GM12878 (cell line): ENCODE data around the gene NUP62. TPM values are rescaled to one million over a fixed set of nuclear protein-coding genes. Genes with fewer than 3 reads are reported as not detected.

Experiments used
- ATAC-seq: fragments of 200-7000 bp; cut with Tn5 transposase; 3 replicates; pipeline ENCODE4 v1.9.1; 2020; ENCODE audit warnings: mild to moderate bottlenecking, moderate library complexity
- BruUV-seq: library from RNA; stranded (reverse); fragments of 400-500 nt; replicated peaks from 2 replicates; lab custom pipeline; 2021; lab: Mats Ljungman, UMichigan
- CTCF ChIA-PET: fragments of 300-600 bp; sonication (Branson Sonifier 250); formaldehyde crosslinking; extraction: SDS; loops from one replicate; lab custom pipeline; 2021; ENCODE audit warnings: inconsistent platforms; lab: Yijun Ruan, JAX
- POLR2A ChIA-PET: fragments of 350-600 bp; formaldehyde crosslinking; extraction: SDS; loops from one replicate; lab custom pipeline; 2021; ENCODE audit warnings: inconsistent platforms; lab: Charles Lee
- RAD21 ChIA-PET: fragments of 300-600 bp; sonication (Branson Sonifier 250); formaldehyde crosslinking; loops from one replicate; lab custom pipeline; 2023; ENCODE audit warnings: antibody characterized with exemption; ENCODE audit not compliant: unreplicated experiment; lab: Charles Lee
- SMC1A ChIA-PET: fragments of 300-600 bp; sonication (Branson Sonifier 250); formaldehyde crosslinking; loops from one replicate; lab custom pipeline; 2023; ENCODE audit not compliant: unreplicated experiment, uncharacterized antibody; lab: Charles Lee
- DNase-seq: peaks from one replicate; pipeline ENCODE4 v3.0.0-alpha.2; 2011; ENCODE audit warnings: low read depth, low spot score
- FAIRE-seq: peaks from 3 replicates; lab custom pipeline; 2011; peaks lifted over from hg19 to GRCh38; lab: Jason Lieb, UNC
- H2AFZ ChIP-seq: 2 replicates; pipeline ENCODE4 v1.6.0; 2011; ENCODE audit warnings: low read depth, low read length, control low read depth; ENCODE audit not compliant: control insufficient read depth
- H3K27ac ChIP-seq: 2 replicates; pipeline ENCODE4 v1.5.1; 2011; ENCODE audit warnings: control low read depth; ENCODE audit not compliant: control insufficient read depth, insufficient read depth
- H3K27me3 ChIP-seq, 2 experiments: replicated peaks in 1 of 2; 2 replicates each; pipeline versions ENCODE4 v1.6.0 to v1.6.1; 2011; ENCODE audit warnings: low read length in 1 of 2; ENCODE audit not compliant: control insufficient read depth in 2 of 2, insufficient read depth in 2 of 2
- H3K36me3 ChIP-seq, 2 experiments: 2 replicates each; pipeline ENCODE4 v1.5.1; 2011; ENCODE audit warnings: low read length in 1 of 2; ENCODE audit not compliant: control insufficient read depth in 2 of 2, insufficient read depth in 2 of 2
- H3K4me1 ChIP-seq: 2 replicates; pipeline ENCODE4 v1.6.1; 2011; ENCODE audit warnings: mild to moderate bottlenecking, low read length, moderate library complexity, mixed read lengths; ENCODE audit not compliant: control insufficient read depth, insufficient read depth
- H3K4me2 ChIP-seq: 2 replicates; pipeline ENCODE4 v1.6.0; 2011; ENCODE audit warnings: control low read depth; ENCODE audit not compliant: control insufficient read depth, insufficient read depth
- H3K4me3 ChIP-seq: fragments of 200-600 bp; sonication (generic); 2 replicates; pipeline ENCODE4 v1.5.1; 2016
- H3K79me2 ChIP-seq: 2 replicates; pipeline ENCODE4 v1.6.0; 2011; ENCODE audit warnings: low read length; ENCODE audit not compliant: control insufficient read depth, insufficient read depth
- H3K9ac ChIP-seq: 2 replicates; pipeline ENCODE4 v1.8.0; 2011; ENCODE audit warnings: low read length, control low read depth, mixed read lengths; ENCODE audit not compliant: control insufficient read depth, insufficient read depth
- H3K9me3 ChIP-seq: replicated peaks from 3 replicates; pipeline ENCODE4 v1.5.1; 2011; ENCODE audit warnings: mild to moderate bottlenecking, low read length; ENCODE audit not compliant: control insufficient read depth, insufficient read depth
- H4K20me1 ChIP-seq: 2 replicates; pipeline ENCODE4 v1.6.0; 2011; ENCODE audit not compliant: control insufficient read depth, insufficient read depth
- MTA2 ChIP-seq: fragments of 450-650 bp; IDR thresholded peaks from 2 replicates; pipeline ENCODE4 v1.6.1; 2016; ENCODE audit warnings: low read depth, mild to moderate bottlenecking, moderate library complexity
- NFYB ChIP-seq: IDR thresholded peaks from 2 replicates; pipeline ENCODE4 v1.6.1; 2011; ENCODE audit warnings: low read depth, mild to moderate bottlenecking, low read length, improper control_type of control experiment, moderate library complexity; ENCODE audit not compliant: insufficient read depth
- NR2C2 ChIP-seq: IDR thresholded peaks from 2 replicates; pipeline ENCODE4 v1.6.1; 2011; ENCODE audit warnings: borderline replicate concordance, low read depth; ENCODE audit not compliant: control insufficient read depth, insufficient read length
- ZBTB33 ChIP-seq: fragments of 450-650 bp; IDR thresholded peaks from 2 replicates; pipeline ENCODE4 v1.6.1; 2017; ENCODE audit warnings: mild to moderate bottlenecking
- WGBS: methylation state at CpG from one replicate; pipeline ENCODE4 v1.1.6; 2016; ENCODE audit warnings: low lambda C conversion rate; ENCODE audit not compliant: insufficient replicate concordance, insufficient coverage; ENCODE audit errors: missing lambda C conversion rate; 5-methylcytosine and 5-hydroxymethylcytosine counted together
- in situ Hi-C: fragments of 300-500 bp; cut with MboI; formaldehyde crosslinking; loops from 9 replicates; pipeline ENCODE4 v1.14.3; 2018; ENCODE audit warnings: mixed read lengths
- intact Hi-C: fragments of 100-400 bp; cut with micrococcal nuclease; formaldehyde crosslinking; loops from one replicate; pipeline ENCODE4 v1.14.2; 2022; ENCODE audit not compliant: unreplicated experiment
- polyA plus RNA-seq, 11 experiments: library from polyadenylated mRNA; depleted of rRNA in 4 of 11; unstranded in 6 of 11; stranded (reverse) in 5 of 11; fragments of >200 nt; fragmentation: Nextera tagmentation in 4 of 11; fragmentation: Illumina TruSeq in 1 of 11; extraction: Ambion mirVana in 4 of 11; extraction: Trizol in 1 of 11; gene quantifications; 1 replicate in 1 of 11; 2 replicates in 10 of 11; pipeline versions ENCODE4 v1.2.1 to v1.2.3, GENCODE V29; 2011 to 2016; ENCODE audit warnings: inconsistent platforms in 2 of 11, missing spikeins in 2 of 11, low read depth in 1 of 11
- total RNA-seq, 4 experiments: library from RNA; depleted of rRNA in 3 of 4; stranded (reverse); fragments of >200 nt in 3 of 4; fragmentation: Illumina TruSeq in 1 of 4; extraction: Trizol in 1 of 4; gene quantifications; 2 replicates each; pipeline versions ENCODE4 v1.2.1 to v1.2.3, GENCODE V29; 2013 to 2021
- TF ChIP-seq, protein P1 (sequence below): IDR thresholded peaks from 2 replicates; pipeline ENCODE4 v1.6.1; 2012; ENCODE audit warnings: improper control_type of control experiment, low read depth, low read length; ENCODE audit not compliant: insufficient replicate concordance
- TF ChIP-seq, protein P2 (sequence below): fragments of 450-650 bp; IDR thresholded peaks from 2 replicates; pipeline ENCODE4 v1.6.1; 2018; ENCODE audit warnings: mild to moderate bottlenecking, low read depth, moderate library complexity; ENCODE audit not compliant: partially characterized antibody

NUP62 gene
- total and polyA plus RNA-seq, 10 of the 15 experiments (the other 5 are each of a cell fraction or from before 2014, with no cell fraction given): 19.5 to 110 (median 66.9) TPM

- no peak for TF ChIP-seq NR2C2
- TF ChIP-seq, protein P1, sequence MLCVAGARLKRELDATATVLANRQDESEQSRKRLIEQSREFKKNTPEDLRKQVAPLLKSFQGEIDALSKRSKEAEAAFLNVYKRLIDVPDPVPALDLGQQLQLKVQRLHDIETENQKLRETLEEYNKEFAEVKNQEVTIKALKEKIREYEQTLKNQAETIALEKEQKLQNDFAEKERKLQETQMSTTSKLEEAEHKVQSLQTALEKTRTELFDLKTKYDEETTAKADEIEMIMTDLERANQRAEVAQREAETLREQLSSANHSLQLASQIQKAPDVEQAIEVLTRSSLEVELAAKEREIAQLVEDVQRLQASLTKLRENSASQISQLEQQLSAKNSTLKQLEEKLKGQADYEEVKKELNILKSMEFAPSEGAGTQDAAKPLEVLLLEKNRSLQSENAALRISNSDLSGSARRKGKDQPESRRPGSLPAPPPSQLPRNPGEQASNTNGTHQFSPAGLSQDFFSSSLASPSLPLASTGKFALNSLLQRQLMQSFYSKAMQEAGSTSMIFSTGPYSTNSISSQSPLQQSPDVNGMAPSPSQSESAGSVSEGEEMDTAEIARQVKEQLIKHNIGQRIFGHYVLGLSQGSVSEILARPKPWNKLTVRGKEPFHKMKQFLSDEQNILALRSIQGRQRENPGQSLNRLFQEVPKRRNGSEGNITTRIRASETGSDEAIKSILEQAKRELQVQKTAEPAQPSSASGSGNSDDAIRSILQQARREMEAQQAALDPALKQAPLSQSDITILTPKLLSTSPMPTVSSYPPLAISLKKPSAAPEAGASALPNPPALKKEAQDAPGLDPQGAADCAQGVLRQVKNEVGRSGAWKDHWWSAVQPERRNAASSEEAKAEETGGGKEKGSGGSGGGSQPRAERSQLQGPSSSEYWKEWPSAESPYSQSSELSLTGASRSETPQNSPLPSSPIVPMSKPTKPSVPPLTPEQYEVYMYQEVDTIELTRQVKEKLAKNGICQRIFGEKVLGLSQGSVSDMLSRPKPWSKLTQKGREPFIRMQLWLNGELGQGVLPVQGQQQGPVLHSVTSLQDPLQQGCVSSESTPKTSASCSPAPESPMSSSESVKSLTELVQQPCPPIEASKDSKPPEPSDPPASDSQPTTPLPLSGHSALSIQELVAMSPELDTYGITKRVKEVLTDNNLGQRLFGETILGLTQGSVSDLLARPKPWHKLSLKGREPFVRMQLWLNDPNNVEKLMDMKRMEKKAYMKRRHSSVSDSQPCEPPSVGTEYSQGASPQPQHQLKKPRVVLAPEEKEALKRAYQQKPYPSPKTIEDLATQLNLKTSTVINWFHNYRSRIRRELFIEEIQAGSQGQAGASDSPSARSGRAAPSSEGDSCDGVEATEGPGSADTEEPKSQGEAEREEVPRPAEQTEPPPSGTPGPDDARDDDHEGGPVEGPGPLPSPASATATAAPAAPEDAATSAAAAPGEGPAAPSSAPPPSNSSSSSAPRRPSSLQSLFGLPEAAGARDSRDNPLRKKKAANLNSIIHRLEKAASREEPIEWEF: no peak
- no peak for TF ChIP-seq NFYB
- no peak for TF ChIP-seq MTA2
- no peak for TF ChIP-seq ZBTB33
- TF ChIP-seq, all 136 proteins: peak for 0
Observed at GRCh38 chr19:49978324-49978723, 49.0 kb upstream of the NUP62 start (continued).

- DNase-seq (no peak), ATAC-seq (no peak), FAIRE-seq (no peak)
- H3K4me1 ChIP-seq: no peaks in the 10 kb centered on the region
- H3K79me2 ChIP-seq: no peaks in the 10 kb centered on the region
- ChIA-PET SMC1A (no interaction called here), CTCF (no interaction called here), RAD21 (interaction anchor here (2.0 kb wide), 1 partner anchor 40 kb away, joined by 4 read pairs; no protein-coding TSS in a partner anchor), POLR2A (no interaction called here)
- H3K9ac ChIP-seq: no peak overlapping the region
- in situ Hi-C loops: no loop called here
- no peaks in the 10 kb centered on the region for H3K9me3 ChIP-seq
- no peak overlapping the region for H2AFZ ChIP-seq
- no peak overlapping the region for H3K4me2 ChIP-seq
- H3K4me3 ChIP-seq: no peak overlapping the region
- 88% methylated on average over 18 of the region's 18 CpGs for WGBS
- H3K27me3 ChIP-seq: no peaks in the 10 kb centered on the region
- intact Hi-C loops: no loop called here
- H4K20me1 ChIP-seq: no peaks in the 10 kb centered on the region
- H3K27ac ChIP-seq: no peak overlapping the region
- TF ChIP-seq, protein P2, sequence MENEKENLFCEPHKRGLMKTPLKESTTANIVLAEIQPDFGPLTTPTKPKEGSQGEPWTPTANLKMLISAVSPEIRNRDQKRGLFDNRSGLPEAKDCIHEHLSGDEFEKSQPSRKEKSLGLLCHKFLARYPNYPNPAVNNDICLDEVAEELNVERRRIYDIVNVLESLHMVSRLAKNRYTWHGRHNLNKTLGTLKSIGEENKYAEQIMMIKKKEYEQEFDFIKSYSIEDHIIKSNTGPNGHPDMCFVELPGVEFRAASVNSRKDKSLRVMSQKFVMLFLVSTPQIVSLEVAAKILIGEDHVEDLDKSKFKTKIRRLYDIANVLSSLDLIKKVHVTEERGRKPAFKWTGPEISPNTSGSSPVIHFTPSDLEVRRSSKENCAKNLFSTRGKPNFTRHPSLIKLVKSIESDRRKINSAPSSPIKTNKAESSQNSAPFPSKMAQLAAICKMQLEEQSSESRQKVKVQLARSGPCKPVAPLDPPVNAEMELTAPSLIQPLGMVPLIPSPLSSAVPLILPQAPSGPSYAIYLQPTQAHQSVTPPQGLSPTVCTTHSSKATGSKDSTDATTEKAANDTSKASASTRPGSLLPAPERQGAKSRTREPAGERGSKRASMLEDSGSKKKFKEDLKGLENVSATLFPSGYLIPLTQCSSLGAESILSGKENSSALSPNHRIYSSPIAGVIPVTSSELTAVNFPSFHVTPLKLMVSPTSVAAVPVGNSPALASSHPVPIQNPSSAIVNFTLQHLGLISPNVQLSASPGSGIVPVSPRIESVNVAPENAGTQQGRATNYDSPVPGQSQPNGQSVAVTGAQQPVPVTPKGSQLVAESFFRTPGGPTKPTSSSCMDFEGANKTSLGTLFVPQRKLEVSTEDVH: no peak
- no TSS peak for BruUV-seq
- H3K36me3 ChIP-seq: no peaks in the 10 kb centered on the region; a peak in 1 of 4 replicates
Observed at GRCh38 chr19:49977881-49978280, 48.6 kb upstream of the NUP62 start.
